Loucy (cell line): Measurements from ENCODE around the gene STAU1.

Experiments used
- EZH2phosphoT487 ChIP-seq: fragments of 200-600 bp; IDR thresholded peaks from 2 replicates; pipeline ENCODE4 v1.6.1; 2018; ENCODE audit warnings: antibody characterized with exemption, mild to moderate bottlenecking, moderate library complexity, borderline replicate concordance
- TF ChIP-seq, protein P1 (sequence below): fragments of 200-600 bp; sonication (generic); conservative IDR thresholded peaks from 2 replicates; pipeline ENCODE4 v1.5.1; 2014; ENCODE audit warnings: mild to moderate bottlenecking, antibody characterized with exemption, low read length

DNA sequence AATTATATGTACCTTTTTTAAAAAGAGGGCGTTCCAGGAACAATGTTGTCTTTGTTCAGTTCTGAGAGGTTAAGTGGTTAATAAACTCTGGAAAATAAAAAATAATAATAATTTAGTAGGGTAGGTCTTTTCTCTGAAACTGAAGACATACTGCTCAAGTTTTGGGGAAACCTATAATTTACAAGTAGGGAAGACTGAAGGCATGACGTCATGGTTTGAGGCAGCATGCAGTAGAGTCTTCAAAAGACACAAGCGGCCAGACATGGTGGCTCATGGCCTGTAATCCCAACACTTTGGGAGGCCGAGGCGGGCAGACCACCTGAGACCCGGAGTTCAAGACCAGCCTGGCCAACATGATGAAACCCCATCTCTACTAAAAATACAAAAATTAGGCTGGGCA lies 14.0 kb downstream of the STAU1 start:
- TF ChIP-seq, protein P1, sequence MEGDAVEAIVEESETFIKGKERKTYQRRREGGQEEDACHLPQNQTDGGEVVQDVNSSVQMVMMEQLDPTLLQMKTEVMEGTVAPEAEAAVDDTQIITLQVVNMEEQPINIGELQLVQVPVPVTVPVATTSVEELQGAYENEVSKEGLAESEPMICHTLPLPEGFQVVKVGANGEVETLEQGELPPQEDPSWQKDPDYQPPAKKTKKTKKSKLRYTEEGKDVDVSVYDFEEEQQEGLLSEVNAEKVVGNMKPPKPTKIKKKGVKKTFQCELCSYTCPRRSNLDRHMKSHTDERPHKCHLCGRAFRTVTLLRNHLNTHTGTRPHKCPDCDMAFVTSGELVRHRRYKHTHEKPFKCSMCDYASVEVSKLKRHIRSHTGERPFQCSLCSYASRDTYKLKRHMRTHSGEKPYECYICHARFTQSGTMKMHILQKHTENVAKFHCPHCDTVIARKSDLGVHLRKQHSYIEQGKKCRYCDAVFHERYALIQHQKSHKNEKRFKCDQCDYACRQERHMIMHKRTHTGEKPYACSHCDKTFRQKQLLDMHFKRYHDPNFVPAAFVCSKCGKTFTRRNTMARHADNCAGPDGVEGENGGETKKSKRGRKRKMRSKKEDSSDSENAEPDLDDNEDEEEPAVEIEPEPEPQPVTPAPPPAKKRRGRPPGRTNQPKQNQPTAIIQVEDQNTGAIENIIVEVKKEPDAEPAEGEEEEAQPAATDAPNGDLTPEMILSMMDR = no peak
- no peak for TF ChIP-seq EZH2phosphoT487
